Parathyroid adenoma (tissue), 2 donors: ENCODE results near the gene ZXDC.

ENCODE experiments used
- H2AFZ ChIP-seq: fragments of 300-600 bp; sonication (generic); one replicate; pipeline ENCODE4 v1.7.0; 2017; ENCODE audit warnings: antibody characterized with exemption, mild to moderate bottlenecking
- H3K27ac ChIP-seq: fragments of 300-600 bp; sonication (generic); one replicate; pipeline ENCODE4 v1.7.0; 2017
- H3K27me3 ChIP-seq: fragments of 300-600 bp; sonication (generic); one replicate; pipeline ENCODE4 v1.7.0; 2017; ENCODE audit warnings: low read length; ENCODE audit not compliant: control insufficient read depth, insufficient read depth
- H3K36me3 ChIP-seq: fragments of 300-600 bp; sonication (generic); one replicate; pipeline ENCODE4 v1.7.0; 2017; ENCODE audit warnings: low read length; ENCODE audit not compliant: control insufficient read depth, insufficient read depth
- H3K4me1 ChIP-seq: fragments of 300-600 bp; sonication (generic); one replicate; pipeline ENCODE4 v1.7.0; 2017; ENCODE audit warnings: control low read depth
- H3K4me2 ChIP-seq: fragments of 300-600 bp; sonication (generic); one replicate; pipeline ENCODE4 v1.7.0; 2017; ENCODE audit warnings: low read length
- H3K4me3 ChIP-seq: fragments of 300-600 bp; sonication (generic); one replicate; pipeline ENCODE4 v1.7.0; 2017; ENCODE audit warnings: low read depth, low read length
- H3K79me2 ChIP-seq: fragments of 300-600 bp; sonication (generic); one replicate; pipeline ENCODE4 v1.7.0; 2017; ENCODE audit warnings: control low read depth
- H3K9ac ChIP-seq: fragments of 300-600 bp; sonication (generic); one replicate; pipeline ENCODE4 v1.7.0; 2017; ENCODE audit warnings: mild to moderate bottlenecking
- H3K9me3 ChIP-seq: fragments of 300-600 bp; sonication (generic); one replicate; pipeline ENCODE4 v1.7.0; 2017; ENCODE audit warnings: low read length; ENCODE audit not compliant: control insufficient read depth
- CTCF ChIP-seq: fragments of 300-600 bp; sonication (generic); IDR thresholded peaks from one replicate; pipeline ENCODE4 v1.7.0; 2017; ENCODE audit warnings: antibody characterized with exemption, mild to moderate bottlenecking
- donor health status: primary hyperparathyroidism.

Gene ZXDC

GRCh38 chr3:126475413-126476114 lies at the start of gene ZXDC:
TSS of gene ZXDC (minus strand) at chr3:126475891. CDS start at chr3:126475865, 26 bp downstream.
- no peak for TF ChIP-seq CTCF
- no peaks in the 10 kb centered on the region for H3K9me3 ChIP-seq
- H3K27me3 ChIP-seq, result no peaks in the 10 kb centered on the region
- peaks cover 22% of the 10 kb centered on the region for H3K4me1 ChIP-seq
- peak within 1 kb of the TSS; percentile 89 for H3K4me2 ChIP-seq
- no peaks in the 10 kb centered on the region for H3K36me3 ChIP-seq
- peak within 1 kb of the TSS; percentile 82 for H3K27ac ChIP-seq
- peak within 1 kb of the TSS; percentile 72 for H3K9ac ChIP-seq
- peak within 1 kb of the TSS; percentile 78 for H3K4me3 ChIP-seq
- H2AFZ ChIP-seq, result peak within 1 kb of the TSS; percentile 100
- H3K79me2 ChIP-seq, result peaks cover 31% of the 10 kb centered on the region

- Histone ChIP-seq H3K9me3 (no peaks in the 10 kb centered on the region), H3K9ac (no peak overlapping the region), H2AFZ (no peak overlapping the region), H3K4me3 (no peak overlapping the region), H3K4me2 (no peak overlapping the region), H3K36me3 (no peaks in the 10 kb centered on the region), H3K4me1 (peaks cover 5% of the 10 kb centered on the region), H3K27me3 (peaks cover 3% of the 10 kb centered on the region), H3K79me2 (no peaks in the 10 kb centered on the region), H3K27ac (no peak overlapping the region)
- TF ChIP-seq CTCF, result no peak
Measured at GRCh38 chr3:126525091-126525852, 49.6 kb upstream of the ZXDC start.

GRCh38 chr3:126524429-126524988 lies 48.8 kb upstream of the ZXDC start:
- TF ChIP-seq CTCF, result no peak
- Histone ChIP-seq H3K9ac (no peak overlapping the region), H3K4me2 (peak overlapping the region; percentile 74), H3K9me3 (no peaks in the 10 kb centered on the region), H3K27ac (no peak overlapping the region), H3K36me3 (no peaks in the 10 kb centered on the region), H3K4me1 (peaks cover 5% of the 10 kb centered on the region), H3K27me3 (peaks cover 3% of the 10 kb centered on the region), H3K79me2 (no peaks in the 10 kb centered on the region), H2AFZ (peak overlapping the region; percentile 2), H3K4me3 (no peak overlapping the region)

- H3K4me1 ChIP-seq, result peaks cover 5% of the 10 kb centered on the region
- H3K4me3 ChIP-seq, result no peak within 1 kb of the TSS
- H3K79me2 ChIP-seq, result no peaks in the 10 kb centered on the region
- peak within 1 kb of the TSS; percentile 74 for H3K4me2 ChIP-seq
- no peaks in the 10 kb centered on the region for H3K36me3 ChIP-seq
- H3K27ac ChIP-seq, result no peak within 1 kb of the TSS
- H2AFZ ChIP-seq, result peak within 1 kb of the TSS; percentile 61
- H3K9me3 ChIP-seq, result no peaks in the 10 kb centered on the region
- H3K9ac ChIP-seq, result no peak within 1 kb of the TSS
- peaks cover 3% of the 10 kb centered on the region for H3K27me3 ChIP-seq
- TF ChIP-seq CTCF, result no peak
Measured at GRCh38 chr3:126523745-126524428, 48.2 kb upstream of the ZXDC start, which contains the start of gene CHST13. TSS of gene CHST13 (plus strand) at chr3:126524155. CDS start at chr3:126524333, 178 bp downstream.
